ENCODE data around the gene SORCS2. TPM values are rescaled to one million over a fixed set of nuclear protein-coding genes. Genes with fewer than 3 reads are reported as not detected.

Gene SORCS2
- total and polyA plus RNA-seq, 2 of the 8 experiments (the other 6 are each of a cell fraction or from before 2014, with no cell fraction given) = 0.36 to 1.8 TPM

DNA sequence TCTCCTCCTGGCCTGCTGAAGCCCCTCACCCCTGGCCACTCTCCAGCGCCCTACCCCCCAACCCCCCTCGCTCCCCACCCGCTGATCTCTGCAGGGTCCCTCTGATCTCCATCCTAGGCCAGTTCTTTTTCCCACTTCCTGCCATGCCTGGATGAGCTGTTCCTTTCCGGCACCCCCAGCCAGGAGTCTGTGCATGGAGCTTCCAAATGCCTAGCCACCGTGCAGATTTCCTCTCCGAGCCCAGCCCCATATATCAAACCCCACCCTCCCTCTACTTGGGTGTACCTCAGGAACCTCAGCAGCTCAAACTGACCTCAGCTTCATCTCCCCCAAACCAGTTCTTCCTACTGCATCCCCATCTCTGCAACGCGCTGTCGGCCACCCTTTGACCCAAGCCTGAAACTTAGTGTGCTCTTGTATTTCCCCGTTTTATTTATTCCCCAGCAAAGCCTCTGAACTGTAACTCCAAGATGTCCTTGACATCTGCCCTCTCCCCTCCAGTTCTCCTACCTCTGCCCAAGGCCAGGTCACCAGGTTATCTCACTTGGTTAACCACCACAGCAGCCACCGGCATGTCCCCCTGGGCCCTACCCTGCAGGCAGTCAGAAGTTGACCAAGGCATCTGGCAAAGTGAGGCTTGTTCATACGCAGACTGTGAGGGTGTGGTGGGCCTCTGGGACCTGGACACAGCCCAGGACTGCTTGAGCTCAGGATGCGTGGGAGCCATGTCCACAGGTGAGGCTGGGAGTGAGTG is 437.3 kb downstream of the SORCS2 start:
- peaks cover 5 to 8% of the 10 kb centered on the region in 2 experiments; a peak in 3 of 4 replicates for H3K9me3 ChIP-seq (ENCODE audit: insufficient read depth in 2 of 2, low read depth in 1 of 2, low read length in 1 of 2)
- no peak overlapping the region for H3K56ac ChIP-seq (replicated peaks; ENCODE audit: insufficient read length, low read depth, low read length)
- no peak overlapping the region for H3K4me2 ChIP-seq (ENCODE audit: insufficient read depth in 1 of 2, low read depth in 2 of 2, low read length in 2 of 2)
- H3K79me2 ChIP-seq (ENCODE audit: control insufficient read depth in 1 of 2, insufficient read depth in 2 of 2, low read length in 2 of 2) = no peaks in the 10 kb centered on the region
- 92% methylated on average over 10 of the region's 13 CpGs; no CpG with 5 or more reads in 1 of the 2 experiments for WGBS, 2 experiments (ENCODE audit: extremely low coverage in 1 of 2, insufficient coverage in 1 of 2, insufficient read length in 1 of 2, insufficient replicate concordance in 2 of 2, low coverage in 1 of 2, low lambda C conversion rate in 2 of 2, missing lambda C conversion rate in 1 of 2)
- no peak overlapping the region for H2AFZ ChIP-seq (ENCODE audit: low read length)
- H3K27ac ChIP-seq (ENCODE audit: low read depth, low read length) = no peak overlapping the region
- H4K91ac ChIP-seq (replicated peaks; ENCODE audit: insufficient read length, low read length) = no peak overlapping the region
- H3K4ac ChIP-seq (replicated peaks; ENCODE audit: insufficient read length, low read depth, low read length) = no peak overlapping the region
- no peak overlapping the region for H2BK5ac ChIP-seq (ENCODE audit: low read depth, low read length)
- H4K8ac ChIP-seq (ENCODE audit: extremely low read depth, insufficient read depth, low read length) = no peak overlapping the region
- no peak overlapping the region for H4K5ac ChIP-seq (ENCODE audit: insufficient read length, low read depth, low read length)
- H3K4me3 ChIP-seq (ENCODE audit: extremely low read depth in 1 of 4, insufficient read depth in 2 of 4, low read depth in 3 of 4, low read length in 4 of 4) = no peak overlapping the region
- H2BK15ac ChIP-seq (ENCODE audit: low read length) = no peak overlapping the region
- no peak overlapping the region for H3K18ac ChIP-seq (ENCODE audit: extremely low read depth, low read length)
- no peak overlapping the region for H3K9ac ChIP-seq (replicated peaks in 1 of 4; ENCODE audit: extremely low read depth in 1 of 4, low read depth in 3 of 4, low read length in 3 of 4)
- FAIRE-seq = no peak
- no peak overlapping the region for H3K23ac ChIP-seq (ENCODE audit: insufficient read length)
- H4K20me1 ChIP-seq (replicated peaks in 1 of 2; ENCODE audit: control insufficient read depth in 1 of 2, insufficient read depth in 2 of 2, low read length in 2 of 2) = no peaks in the 10 kb centered on the region
- no peak overlapping the region for H3K14ac ChIP-seq (ENCODE audit: insufficient read length)
- no peak overlapping the region for H2BK120ac ChIP-seq (replicated peaks; ENCODE audit: low read depth, low read length)
- no peaks in the 10 kb centered on the region for H3K79me1 ChIP-seq (ENCODE audit: low read depth, low read length)
- DNase-seq (ENCODE audit: low read depth in 1 of 2, low spot score in 2 of 2) = no peak
- no peaks in the 10 kb centered on the region for H3K23me2 ChIP-seq (ENCODE audit: low read depth, low read length)
- ChIA-PET CTCF (ENCODE audit: partially characterized antibody) (interaction anchor here (1.2 kb wide), 1 partner anchor 9 kb away, joined by 4 read pairs; no protein-coding TSS in a partner anchor), POLR2A (ENCODE audit: partially characterized antibody) (no interaction called here)
- H3K27me3 ChIP-seq (replicated peaks in 1 of 4; ENCODE audit: control insufficient read depth in 3 of 4, extremely low read depth in 1 of 4, insufficient read depth in 3 of 4, low read length in 3 of 4) = no peaks in the 10 kb centered on the region
- H2BK20ac ChIP-seq (ENCODE audit: low read length) = no peak overlapping the region
- TF ChIP-seq KDM4A (IDR thresholded peaks at IDR 0.05; ENCODE audit: low read depth, low read length, severe bottlenecking) (no peak), ZNF274 (IDR thresholded peaks at IDR 0.05; ENCODE audit: borderline replicate concordance, extremely low read depth, low read length) (no peak), SP4 (IDR thresholded peaks at IDR 0.05; ENCODE audit: low read length) (no peak)
- H2AK5ac ChIP-seq (ENCODE audit: low read depth, low read length) = no peak overlapping the region
- H2BK12ac ChIP-seq (ENCODE audit: low read depth, low read length) = no peak overlapping the region
- peaks cover 0 to 2% (median 0%) of the 10 kb centered on the region in 4 experiments; a peak in 1 of 7 replicates for H3K4me1 ChIP-seq (replicated peaks in 1 of 4; ENCODE audit: control insufficient read depth in 3 of 4, insufficient read depth in 4 of 4, low read length in 3 of 4)
- no peaks in the 10 kb centered on the region for H3K36me3 ChIP-seq (ENCODE audit: control insufficient read depth in 2 of 4, insufficient read depth in 4 of 4, low read length in 3 of 4)
